IMR-90 (cell line): ENCODE measurements around the gene CXCR2. TPM values are rescaled to one million over a fixed set of nuclear protein-coding genes. Genes with fewer than 3 reads are reported as not detected.

Experiments
- ATAC-seq: fragments of 200-7000 bp; cut with Tn5 transposase; 2 replicates; pipeline ENCODE4 v1.9.1; 2020; ENCODE audit warnings: low read depth, mild to moderate bottlenecking, moderate library complexity
- BruUV-seq: library from RNA; stranded (reverse); fragments of 400-500 nt; replicated peaks from 2 replicates; lab custom pipeline; 2021; lab: Mats Ljungman, UMichigan
- CTCF ChIA-PET: fragments of 300-600 bp; formaldehyde crosslinking; extraction: SDS; loops from one replicate; lab custom pipeline; 2021; ENCODE audit warnings: antibody characterized with exemption; lab: Yijun Ruan, JAX
- POLR2A ChIA-PET: fragments of 300-600 bp; sonication (Branson Sonifier 250); formaldehyde crosslinking; loops from one replicate; lab custom pipeline; 2022; ENCODE audit warnings: antibody characterized with exemption; ENCODE audit not compliant: unreplicated experiment; lab: Charles Lee
- DNase-seq: peaks from one replicate; pipeline ENCODE4 v3.0.0; 2013
- H2AFZ ChIP-seq: replicated peaks from 2 replicates; pipeline ENCODE3; 2013; ENCODE audit warnings: low read length, mild to moderate bottlenecking; ENCODE audit not compliant: poor library complexity
- H2AK5ac ChIP-seq: 2 replicates; pipeline ENCODE4 v1.6.1; 2013; ENCODE audit warnings: low read depth, low read length, inconsistent platforms
- H2AK9ac ChIP-seq: replicated peaks from 2 replicates; pipeline ENCODE3; 2013; ENCODE audit warnings: mild to moderate bottlenecking, low read depth, low read length, moderate library complexity; ENCODE audit not compliant: poor library complexity
- H2BK120ac ChIP-seq: 2 replicates; pipeline ENCODE4 v1.6.1; 2013; ENCODE audit warnings: low read depth, low read length, inconsistent platforms
- H2BK15ac ChIP-seq: 3 replicates; pipeline ENCODE4 v1.6.1; 2013; ENCODE audit warnings: low read depth, low read length, inconsistent platforms
- H2BK20ac ChIP-seq: 2 replicates; pipeline ENCODE4 v1.6.1; 2013; ENCODE audit warnings: low read depth, mild to moderate bottlenecking, inconsistent platforms, low read length, moderate library complexity
- H2BK5ac ChIP-seq: 2 replicates; pipeline ENCODE4 v1.6.1; 2013; ENCODE audit warnings: mild to moderate bottlenecking, low read depth, low read length, inconsistent platforms; ENCODE audit not compliant: poor library complexity, severe bottlenecking
- H3K14ac ChIP-seq: replicated peaks from 2 replicates; pipeline ENCODE4 v1.6.1; 2013; ENCODE audit warnings: low read depth, low read length, inconsistent platforms
- H3K18ac ChIP-seq: 2 replicates; pipeline ENCODE4 v1.6.1; 2013; ENCODE audit warnings: low read depth, low read length, control low read depth
- H3K23ac ChIP-seq: 2 replicates; pipeline ENCODE4 v1.6.1; 2013; ENCODE audit warnings: low read depth, low read length, inconsistent platforms
- H3K27ac ChIP-seq: 2 replicates; pipeline ENCODE4 v1.5.1; 2013; ENCODE audit warnings: mild to moderate bottlenecking, control low read depth, low read length; ENCODE audit not compliant: insufficient read depth
- H3K27me3 ChIP-seq: 2 replicates; pipeline ENCODE4 v1.6.1; 2013; ENCODE audit warnings: low read length; ENCODE audit not compliant: control insufficient read depth, insufficient read depth
- H3K36me3 ChIP-seq: 2 replicates; pipeline ENCODE4 v1.6.1; 2013; ENCODE audit warnings: low read length, mixed read lengths; ENCODE audit not compliant: control insufficient read depth, insufficient read depth
- H3K4ac ChIP-seq: 2 replicates; pipeline ENCODE4 v1.6.1; 2013; ENCODE audit warnings: low read depth, low read length, inconsistent platforms
- H3K4me1 ChIP-seq: 2 replicates; pipeline ENCODE4 v1.6.1; 2013; ENCODE audit warnings: low read length, mixed read lengths; ENCODE audit not compliant: control insufficient read depth, insufficient read depth
- H3K4me2 ChIP-seq: 2 replicates; pipeline ENCODE4 v1.6.1; 2013; ENCODE audit warnings: low read depth, mild to moderate bottlenecking, control low read depth, low read length, moderate library complexity
- H3K4me3 ChIP-seq: 2 replicates; pipeline ENCODE4 v1.5.1; 2013; ENCODE audit warnings: low read depth, mild to moderate bottlenecking, control low read depth, low read length, moderate library complexity; ENCODE audit not compliant: insufficient read depth
- H3K56ac ChIP-seq: 2 replicates; pipeline ENCODE4 v1.6.1; 2013; ENCODE audit warnings: low read length, inconsistent platforms; ENCODE audit not compliant: insufficient read depth; ENCODE audit errors: extremely low read depth
- H3K79me1 ChIP-seq, 2 experiments: 2 replicates each; pipeline ENCODE4 v1.6.1; 2013; ENCODE audit warnings: low read length in 2 of 2, inconsistent platforms in 1 of 2, low read depth in 1 of 2
- H3K9ac ChIP-seq: 2 replicates; pipeline ENCODE4 v1.6.1; 2013; ENCODE audit warnings: low read depth, low read length, control low read depth
- H3K9me1 ChIP-seq: 2 replicates; pipeline ENCODE4 v1.6.1; 2013; ENCODE audit warnings: low read length, inconsistent platforms; ENCODE audit not compliant: insufficient read depth
- H3K9me3 ChIP-seq: 2 replicates; pipeline ENCODE4 v1.6.1; 2013; ENCODE audit warnings: low read length; ENCODE audit not compliant: control insufficient read depth, insufficient read depth
- H4K20me1 ChIP-seq: 2 replicates; pipeline ENCODE4 v1.6.1; 2013; ENCODE audit warnings: low read length, inconsistent platforms; ENCODE audit not compliant: insufficient read depth
- H4K5ac ChIP-seq: 2 replicates; pipeline ENCODE4 v1.6.1; 2013; ENCODE audit warnings: mild to moderate bottlenecking, low read depth, low read length, control low read depth
- H4K8ac ChIP-seq, 2 experiments: 2 replicates each; pipeline ENCODE4 v1.6.1; 2013; ENCODE audit warnings: low read depth in 2 of 2, low read length in 2 of 2, control low read depth in 1 of 2, inconsistent platforms in 1 of 2
- H4K91ac ChIP-seq: 2 replicates; pipeline ENCODE4 v1.6.1; 2013; ENCODE audit warnings: low read depth, low read length, inconsistent platforms; ENCODE audit not compliant: insufficient read depth
- CTCF ChIP-seq: conservative IDR thresholded peaks from 2 replicates; pipeline ENCODE4 v1.5.1; 2012; ENCODE audit warnings: mild to moderate bottlenecking, low read depth, low read length, improper control_type of control experiment
- NFE2L2 ChIP-seq: fragments of 150-350 bp; IDR thresholded peaks from 2 replicates; pipeline ENCODE4 v1.6.1; 2016; ENCODE audit warnings: low read depth, mild to moderate bottlenecking, low read length
- SMC3 ChIP-seq: fragments of 150-350 bp; IDR thresholded peaks from 2 replicates; pipeline ENCODE4 v1.6.1; 2016; ENCODE audit warnings: low read depth, mild to moderate bottlenecking, antibody characterized with exemption, low read length, moderate library complexity
- WGBS, 2 experiments: methylation state at CpG; one replicate each; pipeline versions ENCODE4 v1.1.5 to v1.1.7; 2013; ENCODE audit warnings: missing lambda C conversion rate in 2 of 2; ENCODE audit not compliant: insufficient read length in 1 of 2; ENCODE audit errors: extremely low coverage in 2 of 2; 5-methylcytosine and 5-hydroxymethylcytosine counted together
- dilution Hi-C: fragments of 300-500 bp; cut with HindIII; formaldehyde crosslinking; loops from one replicate; pipeline ENCODE4 v1.14.3; 2018; ENCODE audit warnings: low sequenced_read_pairs; ENCODE audit not compliant: unreplicated experiment
- in situ Hi-C: fragments of 300-500 bp; cut with MboI; formaldehyde crosslinking; loops from 3 replicates; pipeline ENCODE4 v1.14.3; 2019; ENCODE audit warnings: low sequenced_read_pairs, inconsistent platforms, mixed read lengths
- intact Hi-C: fragments of 100-400 bp; cut with micrococcal nuclease; formaldehyde crosslinking; loops from 2 replicates; pipeline ENCODE4 v1.10.0; 2022
- polyA plus RNA-seq, 3 experiments: library from polyadenylated mRNA; depleted of rRNA; stranded (reverse); fragments of >200 nt; gene quantifications; 2 replicates each; pipeline ENCODE4 v1.2.3, GENCODE V29; 2012; ENCODE audit warnings: low replicate concordance in 1 of 3
- total RNA-seq: library from RNA; depleted of rRNA; stranded (reverse); fragments of >200 nt; gene quantifications from 2 replicates; pipeline ENCODE4 v1.2.3, GENCODE V29; 2012

Gene CXCR2
- total and polyA plus RNA-seq, 2 of the 4 experiments (the other 2 are of a cell fraction), result not detected

- no peak overlapping the region for H4K8ac ChIP-seq
- no peak overlapping the region for H2BK20ac ChIP-seq
- in situ Hi-C loops (no loop called here), intact Hi-C loops (no loop called here), dilution Hi-C loops (no loop called here)
- no peak overlapping the region for H2AK5ac ChIP-seq
- H4K20me1 ChIP-seq, result no peaks in the 10 kb centered on the region
- no peak overlapping the region for H3K4me3 ChIP-seq
- BruUV-seq, result no TSS peak
- no peak overlapping the region for H3K27ac ChIP-seq
- H4K5ac ChIP-seq, result no peak overlapping the region
- H2BK15ac ChIP-seq, result no peak overlapping the region
- H3K36me3 ChIP-seq, result no peaks in the 10 kb centered on the region
- H2AK9ac ChIP-seq, result no peak overlapping the region
- no peak overlapping the region for H3K23ac ChIP-seq
- H3K56ac ChIP-seq, result no peak overlapping the region
- ChIA-PET CTCF (interaction anchor here (1.1 kb wide), 1 partner anchor 10 kb away, joined by 3 read pairs; no protein-coding TSS in a partner anchor), POLR2A (no interaction called here)
- peaks cover 33% of the 10 kb centered on the region for H3K27me3 ChIP-seq
- TF ChIP-seq CTCF (no peak), NFE2L2 (no peak), SMC3 (no peak)
- H3K4me2 ChIP-seq, result no peak overlapping the region
- no peak for ATAC-seq
- H3K9me3 ChIP-seq, result no peaks in the 10 kb centered on the region
- 76% methylated on average over 2 of the region's 4 CpGs; no CpG with 5 or more reads in 1 of the 2 experiments for WGBS, 2 experiments
- no peak overlapping the region for H2BK5ac ChIP-seq
- no peak overlapping the region for H3K14ac ChIP-seq
- no peaks in the 10 kb centered on the region for H3K79me1 ChIP-seq
- no peak overlapping the region for H2BK120ac ChIP-seq
- no peak overlapping the region for H4K91ac ChIP-seq
- DNase-seq, result no peak
- no peak overlapping the region for H3K18ac ChIP-seq
- H3K9ac ChIP-seq, result no peak overlapping the region
- no peaks in the 10 kb centered on the region for H3K4me1 ChIP-seq
- no peak overlapping the region for H2AFZ ChIP-seq
- no peak overlapping the region for H3K4ac ChIP-seq
- no peaks in the 10 kb centered on the region for H3K9me1 ChIP-seq
Observed at GRCh38 chr2:218179782-218180181, 54.0 kb downstream of the CXCR2 start.
